ENCODE results near the gene IL18. TPM values are rescaled to one million over a fixed set of nuclear protein-coding genes. Genes with fewer than 3 reads are reported as not detected.
A peak's percentile ranks its signal among the peaks of the same experiment; 100 is the strongest.

Gene IL18
- total and polyA plus RNA-seq, 4 donors, result 3.0 to 5.2 (median 3.5) TPM

DNA sequence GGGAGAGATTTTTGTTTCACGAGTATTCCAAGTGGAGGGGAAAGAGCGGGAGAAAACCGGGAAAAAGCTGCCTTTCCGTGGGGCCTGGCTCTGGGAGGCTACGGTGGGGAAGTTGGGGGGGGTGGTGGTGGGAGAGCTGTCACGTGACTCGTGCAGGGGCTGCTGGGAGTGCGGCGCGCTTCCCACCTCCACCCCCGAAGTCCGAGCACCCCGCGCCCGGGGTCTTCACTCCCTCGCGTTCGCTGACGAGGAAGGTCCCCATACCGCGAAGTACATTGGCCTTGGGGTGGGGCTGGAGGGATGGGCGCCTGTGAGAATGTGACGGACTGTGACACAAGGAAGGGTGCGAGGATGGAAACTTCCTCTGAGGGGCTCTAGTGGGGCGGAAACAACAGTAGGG lies 3.3 kb upstream of the IL18 start, which contains the start of gene TEX12:
TEX12 (plus strand) TSS at position 228 of the 400 bp plus-strand sequence. CDS start 1,897 bp downstream, outside the sequence.
- Histone ChIP-seq H3K9ac (ENCODE audit: low read depth in 1 of 2, low read length in 2 of 2) (no peak within 1 kb of the TSS), H3K27me3 (ENCODE audit: control insufficient read depth in 4 of 4, insufficient read depth in 4 of 4, low read length in 3 of 4) (no peaks in the 10 kb centered on the region), H3K4me1 (ENCODE audit: control insufficient read depth in 4 of 4, insufficient read depth in 4 of 4, low read length in 3 of 4) (peaks cover 3 to 20% (median 13%) of the 10 kb centered on the region in 4 donors), H3K9me3 (ENCODE audit: control insufficient read depth in 4 of 4, low read length in 3 of 4) (no peaks in the 10 kb centered on the region), H3K4me3 (ENCODE audit: low read depth in 1 of 3, low read length in 3 of 3) (no peak within 1 kb of the TSS), H3K27ac (ENCODE audit: low read depth in 1 of 2, low read length in 2 of 2) (no peak within 1 kb of the TSS), H3K36me3 (ENCODE audit: control insufficient read depth in 4 of 4, insufficient read depth in 3 of 4, low read depth in 1 of 4, low read length in 3 of 4) (no peaks in the 10 kb centered on the region)
- whole genome bisulfite sequencing, result 85% methylated on average over 25 of the region's 25 CpGs
- TF ChIP-seq GABPA (IDR thresholded peaks at IDR 0.05 in 1 of 2, conservative IDR thresholded peaks at IDR 0.05 in 1 of 2) (no peak), REST (IDR thresholded peaks at IDR 0.05) (no peak), FOXA1 (IDR thresholded peaks at IDR 0.05) (no peak), RXRA (IDR thresholded peaks at IDR 0.05) (no peak), SP1 (IDR thresholded peaks at IDR 0.05) (no peak), JUND (IDR thresholded peaks at IDR 0.05) (no peak), ZBTB33 (IDR thresholded peaks at IDR 0.05) (no peak), HNF4G (IDR thresholded peaks at IDR 0.05) (no peak), RAD21 (IDR thresholded peaks at IDR 0.05) (no peak)
- TF ChIP-seq, protein P1, sequence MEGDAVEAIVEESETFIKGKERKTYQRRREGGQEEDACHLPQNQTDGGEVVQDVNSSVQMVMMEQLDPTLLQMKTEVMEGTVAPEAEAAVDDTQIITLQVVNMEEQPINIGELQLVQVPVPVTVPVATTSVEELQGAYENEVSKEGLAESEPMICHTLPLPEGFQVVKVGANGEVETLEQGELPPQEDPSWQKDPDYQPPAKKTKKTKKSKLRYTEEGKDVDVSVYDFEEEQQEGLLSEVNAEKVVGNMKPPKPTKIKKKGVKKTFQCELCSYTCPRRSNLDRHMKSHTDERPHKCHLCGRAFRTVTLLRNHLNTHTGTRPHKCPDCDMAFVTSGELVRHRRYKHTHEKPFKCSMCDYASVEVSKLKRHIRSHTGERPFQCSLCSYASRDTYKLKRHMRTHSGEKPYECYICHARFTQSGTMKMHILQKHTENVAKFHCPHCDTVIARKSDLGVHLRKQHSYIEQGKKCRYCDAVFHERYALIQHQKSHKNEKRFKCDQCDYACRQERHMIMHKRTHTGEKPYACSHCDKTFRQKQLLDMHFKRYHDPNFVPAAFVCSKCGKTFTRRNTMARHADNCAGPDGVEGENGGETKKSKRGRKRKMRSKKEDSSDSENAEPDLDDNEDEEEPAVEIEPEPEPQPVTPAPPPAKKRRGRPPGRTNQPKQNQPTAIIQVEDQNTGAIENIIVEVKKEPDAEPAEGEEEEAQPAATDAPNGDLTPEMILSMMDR (IDR thresholded peaks at IDR 0.05; ENCODE audit: low read depth, low read length, missing input control), result no peak
- DNase-seq (ENCODE audit: low spot score), result no peak

DNA sequence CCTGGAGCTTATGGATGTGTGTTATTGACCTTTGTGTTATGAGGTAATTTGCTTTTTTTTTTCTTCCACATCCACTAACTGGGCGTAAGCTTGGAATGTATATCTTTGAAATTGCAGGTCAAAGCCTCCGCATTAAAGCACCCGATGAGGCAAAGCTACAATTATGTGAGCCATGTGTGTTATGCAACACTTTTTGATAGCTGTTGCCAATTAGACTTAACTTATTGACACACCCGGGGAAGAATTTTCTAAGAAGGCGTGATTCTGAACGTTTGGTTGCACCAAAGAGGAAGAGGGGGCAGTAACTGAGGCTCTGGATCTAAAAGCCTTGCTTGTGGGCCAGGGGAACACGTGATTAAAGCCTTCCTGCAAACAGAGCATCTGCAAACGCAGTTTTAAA lies 2.7 kb upstream of the IL18 start:
- Histone ChIP-seq H3K4me3 (ENCODE audit: low read depth in 1 of 3, low read length in 3 of 3) (no peak overlapping the region), H3K9ac (ENCODE audit: low read depth in 1 of 2, low read length in 2 of 2) (no peak overlapping the region), H3K27me3 (ENCODE audit: control insufficient read depth in 4 of 4, insufficient read depth in 4 of 4, low read length in 3 of 4) (no peaks in the 10 kb centered on the region), H3K4me1 (ENCODE audit: control insufficient read depth in 4 of 4, insufficient read depth in 4 of 4, low read length in 3 of 4) (peaks cover 3 to 20% (median 13%) of the 10 kb centered on the region in 4 donors), H3K9me3 (ENCODE audit: control insufficient read depth in 4 of 4, low read length in 3 of 4) (no peaks in the 10 kb centered on the region), H3K27ac (ENCODE audit: low read depth in 1 of 2, low read length in 2 of 2) (no peak overlapping the region), H3K36me3 (ENCODE audit: control insufficient read depth in 4 of 4, insufficient read depth in 3 of 4, low read depth in 1 of 4, low read length in 3 of 4) (no peaks in the 10 kb centered on the region)
- TF ChIP-seq RXRA (IDR thresholded peaks at IDR 0.05) (peak in 1 of 2 donors; percentile 33), ZBTB33 (IDR thresholded peaks at IDR 0.05) (no peak), TAF1 (conservative IDR thresholded peaks at IDR 0.05) (no peak), FOXA2 (IDR thresholded peaks at IDR 0.05) (no peak), YY1 (IDR thresholded peaks at IDR 0.05) (no peak), ATF3 (IDR thresholded peaks at IDR 0.05) (no peak), JUND (IDR thresholded peaks at IDR 0.05) (no peak), HNF4A (conservative IDR thresholded peaks at IDR 0.05) (peak in 1 of 2 donors; percentile 37)
- 55% methylated on average over 8 of the region's 8 CpGs for WGBS
- DNase-seq (ENCODE audit: low spot score), result no peak

Data from liver (tissue), 9 donors.